Astrocyte (in vitro differentiated cells and primary cell): ENCODE results near the gene DNAJB9. TPM values are rescaled to one million over a fixed set of nuclear protein-coding genes. Genes with fewer than 3 reads are reported as not detected.
A peak's percentile ranks its signal among the peaks of the same experiment; 100 is the strongest.

Experiments used
- DNase-seq: peaks from one replicate; pipeline ENCODE4 v3.0.0-alpha.2; 2010; ENCODE audit warnings: low read depth
- FAIRE-seq: peaks from 2 replicates; lab custom pipeline; 2011; peaks lifted over from hg19 to GRCh38; lab: Jason Lieb, UNC
- H2AFZ ChIP-seq: 2 replicates; pipeline ENCODE4 v1.6.0; 2012; ENCODE audit warnings: low read depth, low read length, inconsistent platforms
- H3K27ac ChIP-seq: 2 replicates; pipeline ENCODE4 v1.5.1; 2011; ENCODE audit warnings: low read depth, low read length, inconsistent platforms
- H3K27me3 ChIP-seq: 2 replicates; pipeline ENCODE4 v1.6.0; 2011; ENCODE audit warnings: low read length, inconsistent platforms; ENCODE audit not compliant: insufficient read depth
- H3K36me3 ChIP-seq: 2 replicates; pipeline ENCODE4 v1.5.1; 2011; ENCODE audit warnings: low read length, inconsistent platforms; ENCODE audit not compliant: insufficient read depth
- H3K4me1 ChIP-seq: 2 replicates; pipeline ENCODE4 v1.5.1; 2011; ENCODE audit warnings: low read length, inconsistent platforms; ENCODE audit not compliant: insufficient read depth
- H3K4me2 ChIP-seq: 2 replicates; pipeline ENCODE4 v1.6.0; 2012; ENCODE audit warnings: low read length, inconsistent platforms
- H3K4me3 ChIP-seq: 2 replicates; pipeline ENCODE4 v1.5.1; 2011; ENCODE audit warnings: low read depth, mild to moderate bottlenecking, low read length, inconsistent platforms; ENCODE audit not compliant: insufficient read depth
- H3K79me2 ChIP-seq: 2 replicates; pipeline ENCODE4 v1.6.0; 2012; ENCODE audit warnings: mild to moderate bottlenecking, low read length, inconsistent platforms; ENCODE audit not compliant: insufficient read depth
- H3K9ac ChIP-seq: 2 replicates; pipeline ENCODE4 v1.6.0; 2012; ENCODE audit warnings: mild to moderate bottlenecking, low read length, inconsistent platforms
- H3K9me3 ChIP-seq: 2 replicates; pipeline ENCODE4 v1.5.1; 2012; ENCODE audit warnings: low read depth, mild to moderate bottlenecking, low read length, inconsistent platforms; ENCODE audit not compliant: insufficient read depth
- H4K20me1 ChIP-seq: 2 replicates; pipeline ENCODE4 v1.6.0; 2012; ENCODE audit warnings: low read length, inconsistent platforms; ENCODE audit not compliant: insufficient read depth
- H3K27ac Mint-ChIP-seq: one replicate; pipeline ENCODE4 v1.8.0; 2021; ENCODE audit warnings: mild to moderate bottlenecking, mixed read lengths; ENCODE audit not compliant: unreplicated experiment
- H3K27me3 Mint-ChIP-seq: one replicate; pipeline ENCODE4 v1.8.0; 2021; ENCODE audit warnings: low read depth, mixed read lengths; ENCODE audit not compliant: unreplicated experiment
- H3K36me3 Mint-ChIP-seq: one replicate; pipeline ENCODE4 v1.8.0; 2021; ENCODE audit warnings: low read depth, mixed read lengths; ENCODE audit not compliant: unreplicated experiment
- H3K4me1 Mint-ChIP-seq: one replicate; pipeline ENCODE4 v1.8.0; 2021; ENCODE audit warnings: low read depth, mixed read lengths; ENCODE audit not compliant: unreplicated experiment
- H3K4me3 Mint-ChIP-seq: one replicate; pipeline ENCODE4 v1.8.0; 2021; ENCODE audit warnings: mild to moderate bottlenecking, moderate library complexity, mixed read lengths; ENCODE audit not compliant: unreplicated experiment
- H3K9me3 Mint-ChIP-seq: one replicate; pipeline ENCODE4 v1.8.0; 2021; ENCODE audit warnings: mild to moderate bottlenecking, mixed read lengths; ENCODE audit not compliant: unreplicated experiment
- EZH2 ChIP-seq: IDR thresholded peaks from 2 replicates; pipeline ENCODE4 v1.6.1; 2012; ENCODE audit warnings: mild to moderate bottlenecking, low read length, inconsistent platforms; ENCODE audit not compliant: insufficient read depth
- total RNA-seq: library from RNA; stranded (reverse); gene quantifications from 2 replicates; pipeline ENCODE4 v1.2.1, GENCODE V29; 2021
- TF ChIP-seq, protein P1 (sequence below): IDR thresholded peaks from 2 replicates; pipeline ENCODE4 v1.5.1; 2011; ENCODE audit warnings: low read depth, mild to moderate bottlenecking, inconsistent platforms, low read length, moderate library complexity; ENCODE audit not compliant: insufficient read depth

DNAJB9 gene
- total RNA-seq, 1 donor from 2014 or later: 25.2 TPM

DNA sequence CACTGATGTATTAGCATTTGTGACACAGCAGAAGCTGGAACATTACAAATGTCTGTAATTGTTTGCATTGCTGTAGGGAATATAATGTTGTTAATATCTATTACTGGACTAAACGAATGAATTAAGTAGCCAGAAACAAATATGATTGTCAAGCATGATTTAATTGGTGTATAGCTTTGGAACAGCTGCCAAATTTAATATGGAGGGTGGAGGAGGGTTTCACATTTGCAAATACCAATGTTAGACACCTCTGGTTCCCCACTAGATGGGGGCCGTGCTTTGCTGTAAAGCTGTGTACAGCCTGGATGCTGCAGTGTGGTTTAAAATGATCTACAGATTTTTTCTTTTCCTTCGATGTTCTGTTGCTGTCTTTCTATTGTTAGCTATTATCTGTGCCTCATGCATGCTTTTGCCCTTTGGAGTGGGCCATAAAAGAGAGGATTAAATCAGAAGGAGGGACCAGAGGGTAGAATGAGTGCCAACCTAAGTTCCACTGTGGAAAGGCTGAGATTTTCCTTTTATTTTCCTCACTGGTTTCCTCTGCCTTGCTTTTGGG, 23.1 kb downstream of the DNAJB9 start:
- no peak overlapping the region for H3K9ac ChIP-seq
- FAIRE-seq (no peak), DNase-seq (no peak)
- H3K27ac ChIP-seq: no peak overlapping the region
- peaks cover 2% of the 10 kb centered on the region for H3K27me3 ChIP-seq
- no peaks in the 10 kb centered on the region for H3K36me3 ChIP-seq
- H3K9me3 Mint-ChIP-seq: no peaks in the 10 kb centered on the region
- H4K20me1 ChIP-seq: no peaks in the 10 kb centered on the region
- H3K4me3 ChIP-seq: no peak overlapping the region
- H3K4me2 ChIP-seq: no peak overlapping the region
- H3K4me1 ChIP-seq: no peaks in the 10 kb centered on the region
- H3K9me3 ChIP-seq: no peaks in the 10 kb centered on the region
- no peak for TF ChIP-seq EZH2
- TF ChIP-seq, protein P1, sequence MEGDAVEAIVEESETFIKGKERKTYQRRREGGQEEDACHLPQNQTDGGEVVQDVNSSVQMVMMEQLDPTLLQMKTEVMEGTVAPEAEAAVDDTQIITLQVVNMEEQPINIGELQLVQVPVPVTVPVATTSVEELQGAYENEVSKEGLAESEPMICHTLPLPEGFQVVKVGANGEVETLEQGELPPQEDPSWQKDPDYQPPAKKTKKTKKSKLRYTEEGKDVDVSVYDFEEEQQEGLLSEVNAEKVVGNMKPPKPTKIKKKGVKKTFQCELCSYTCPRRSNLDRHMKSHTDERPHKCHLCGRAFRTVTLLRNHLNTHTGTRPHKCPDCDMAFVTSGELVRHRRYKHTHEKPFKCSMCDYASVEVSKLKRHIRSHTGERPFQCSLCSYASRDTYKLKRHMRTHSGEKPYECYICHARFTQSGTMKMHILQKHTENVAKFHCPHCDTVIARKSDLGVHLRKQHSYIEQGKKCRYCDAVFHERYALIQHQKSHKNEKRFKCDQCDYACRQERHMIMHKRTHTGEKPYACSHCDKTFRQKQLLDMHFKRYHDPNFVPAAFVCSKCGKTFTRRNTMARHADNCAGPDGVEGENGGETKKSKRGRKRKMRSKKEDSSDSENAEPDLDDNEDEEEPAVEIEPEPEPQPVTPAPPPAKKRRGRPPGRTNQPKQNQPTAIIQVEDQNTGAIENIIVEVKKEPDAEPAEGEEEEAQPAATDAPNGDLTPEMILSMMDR: peak; percentile 25
- H3K4me1 Mint-ChIP-seq: peaks cover 11% of the 10 kb centered on the region
- H3K79me2 ChIP-seq: no peaks in the 10 kb centered on the region
- H3K27ac Mint-ChIP-seq: no peak overlapping the region
- no peak overlapping the region for H2AFZ ChIP-seq
- H3K27me3 Mint-ChIP-seq: no peaks in the 10 kb centered on the region
- H3K36me3 Mint-ChIP-seq: no peaks in the 10 kb centered on the region
- peak overlapping the region; percentile 28 for H3K4me3 Mint-ChIP-seq

DNA sequence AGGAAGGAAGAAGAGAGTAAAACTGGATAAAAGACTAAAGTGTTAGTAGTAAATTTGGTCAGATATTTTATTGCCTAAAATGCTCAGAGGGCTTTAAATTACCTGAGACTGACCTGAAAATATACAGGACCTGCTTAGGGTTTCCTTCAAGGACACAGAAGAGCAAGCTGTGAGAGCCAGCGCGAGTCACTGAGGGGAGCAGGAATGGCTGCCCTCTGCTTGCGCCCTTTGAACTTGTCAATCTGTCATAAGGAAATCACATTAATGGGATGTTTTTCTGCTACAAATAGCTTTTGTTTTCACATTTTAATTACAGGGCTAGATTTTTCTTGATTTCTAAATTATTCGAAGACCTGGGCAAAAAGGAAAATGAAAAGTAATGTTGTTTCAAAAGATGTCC, 26.9 kb downstream of the DNAJB9 start:
- no peak overlapping the region for H3K9ac ChIP-seq
- FAIRE-seq (no peak), DNase-seq (no peak)
- no peak overlapping the region for H3K4me3 ChIP-seq
- Mint-ChIP-seq H3K36me3 (no peaks in the 10 kb centered on the region), H3K27ac (no peak overlapping the region), H3K4me1 (no peaks in the 10 kb centered on the region), H3K9me3 (no peaks in the 10 kb centered on the region), H3K4me3 (no peak overlapping the region), H3K27me3 (no peaks in the 10 kb centered on the region)
- no peak overlapping the region for H2AFZ ChIP-seq
- H3K27me3 ChIP-seq: peaks cover 16% of the 10 kb centered on the region
- H3K79me2 ChIP-seq: no peaks in the 10 kb centered on the region
- no peak overlapping the region for H3K27ac ChIP-seq
- H3K36me3 ChIP-seq: no peaks in the 10 kb centered on the region
- no peak overlapping the region for H3K4me2 ChIP-seq
- no peaks in the 10 kb centered on the region for H3K4me1 ChIP-seq
- no peaks in the 10 kb centered on the region for H4K20me1 ChIP-seq
- H3K9me3 ChIP-seq: no peaks in the 10 kb centered on the region
- TF ChIP-seq, protein P1: no peak
- TF ChIP-seq EZH2: no peak

DNA sequence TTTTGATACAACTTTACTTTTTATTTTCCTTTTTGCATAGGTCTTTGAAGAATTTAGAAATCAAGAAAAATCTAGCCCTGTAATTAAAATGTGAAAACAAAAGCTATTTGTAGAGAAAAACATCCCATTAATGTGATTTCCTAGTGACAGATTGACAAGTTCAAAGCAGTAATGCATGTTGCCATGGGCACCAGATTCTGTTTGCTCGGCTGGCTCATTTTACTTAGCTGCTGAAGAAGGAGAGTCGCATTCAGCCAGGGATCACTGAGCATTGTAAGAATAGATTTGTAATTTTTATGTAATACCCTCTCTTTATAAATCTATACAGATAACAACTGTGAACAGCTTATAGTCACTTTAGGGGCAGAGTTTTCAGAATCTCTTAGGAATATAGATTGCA, 28.5 kb downstream of the DNAJB9 start:
- H3K9me3 Mint-ChIP-seq: no peaks in the 10 kb centered on the region
- no peak overlapping the region for H3K4me3 ChIP-seq
- H3K4me3 Mint-ChIP-seq: no peak overlapping the region
- H2AFZ ChIP-seq: no peak overlapping the region
- H3K79me2 ChIP-seq: no peaks in the 10 kb centered on the region
- H3K27ac ChIP-seq: no peak overlapping the region
- H3K27ac Mint-ChIP-seq: no peak overlapping the region
- no peaks in the 10 kb centered on the region for H4K20me1 ChIP-seq
- peaks cover 16% of the 10 kb centered on the region for H3K27me3 ChIP-seq
- TF ChIP-seq EZH2: no peak
- TF ChIP-seq, protein P1: no peak
- H3K9ac ChIP-seq: no peak overlapping the region
- no peaks in the 10 kb centered on the region for H3K27me3 Mint-ChIP-seq
- DNase-seq: no peak
- FAIRE-seq: no peak
- H3K9me3 ChIP-seq: no peaks in the 10 kb centered on the region
- H3K36me3 Mint-ChIP-seq: no peaks in the 10 kb centered on the region
- H3K4me1 ChIP-seq: no peaks in the 10 kb centered on the region
- no peaks in the 10 kb centered on the region for H3K4me1 Mint-ChIP-seq
- H3K36me3 ChIP-seq: no peaks in the 10 kb centered on the region
- no peak overlapping the region for H3K4me2 ChIP-seq
